ENCODE measurements around the gene C11orf16.

DNA sequence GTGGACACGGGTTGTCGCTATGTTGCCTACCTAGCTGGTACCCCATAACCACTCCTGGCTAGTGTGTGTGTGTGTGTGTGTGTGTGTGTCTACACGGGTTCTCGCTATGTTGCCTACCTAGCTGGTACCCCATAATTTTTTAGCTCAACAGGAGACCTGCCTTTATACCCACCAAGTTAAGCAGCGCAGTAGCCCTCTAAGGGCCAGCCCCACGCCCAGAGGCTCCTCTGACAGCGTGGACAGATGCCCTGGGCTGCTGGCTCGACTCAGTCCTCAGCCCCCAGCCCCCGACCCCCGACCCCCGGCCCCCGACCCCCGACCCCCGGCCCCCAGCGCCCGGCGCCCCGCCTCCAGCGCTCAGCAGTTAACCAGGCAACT lies 22.1 kb downstream of the C11orf16 start:
- TF ChIP-seq, protein P1, sequence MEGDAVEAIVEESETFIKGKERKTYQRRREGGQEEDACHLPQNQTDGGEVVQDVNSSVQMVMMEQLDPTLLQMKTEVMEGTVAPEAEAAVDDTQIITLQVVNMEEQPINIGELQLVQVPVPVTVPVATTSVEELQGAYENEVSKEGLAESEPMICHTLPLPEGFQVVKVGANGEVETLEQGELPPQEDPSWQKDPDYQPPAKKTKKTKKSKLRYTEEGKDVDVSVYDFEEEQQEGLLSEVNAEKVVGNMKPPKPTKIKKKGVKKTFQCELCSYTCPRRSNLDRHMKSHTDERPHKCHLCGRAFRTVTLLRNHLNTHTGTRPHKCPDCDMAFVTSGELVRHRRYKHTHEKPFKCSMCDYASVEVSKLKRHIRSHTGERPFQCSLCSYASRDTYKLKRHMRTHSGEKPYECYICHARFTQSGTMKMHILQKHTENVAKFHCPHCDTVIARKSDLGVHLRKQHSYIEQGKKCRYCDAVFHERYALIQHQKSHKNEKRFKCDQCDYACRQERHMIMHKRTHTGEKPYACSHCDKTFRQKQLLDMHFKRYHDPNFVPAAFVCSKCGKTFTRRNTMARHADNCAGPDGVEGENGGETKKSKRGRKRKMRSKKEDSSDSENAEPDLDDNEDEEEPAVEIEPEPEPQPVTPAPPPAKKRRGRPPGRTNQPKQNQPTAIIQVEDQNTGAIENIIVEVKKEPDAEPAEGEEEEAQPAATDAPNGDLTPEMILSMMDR (IDR thresholded peaks at IDR 0.05) = no peak
- TF ChIP-seq POLR2A (IDR thresholded peaks at IDR 0.05) = no peak
